ENCODE measurements around the gene LOX.

Gene LOX

GRCh38 chr5:122054266-122054665 lies 23.8 kb downstream of the LOX start:
- in situ Hi-C loops (cut with MboI; ENCODE audit: low sequenced_read_pairs) = no loop called here

- in situ Hi-C loops (cut with MboI; ENCODE audit: low sequenced_read_pairs) = no loop called here
These were observed 24.6 kb downstream of the LOX start for GRCh38 chr5:122053181-122054109.

GRCh38 chr5:122051569-122051968 lies 26.5 kb downstream of the LOX start:
- in situ Hi-C loops (cut with MboI; ENCODE audit: low sequenced_read_pairs) = no loop called here

- in situ Hi-C loops (cut with MboI; ENCODE audit: low sequenced_read_pairs) = no loop called here
These were observed 27.1 kb downstream of the LOX start for GRCh38 chr5:122050959-122051358.

GRCh38 chr5:122040636-122041302 lies 37.3 kb downstream of the LOX start:
- in situ Hi-C loops (cut with MboI; ENCODE audit: low sequenced_read_pairs) = no loop called here

- in situ Hi-C loops (cut with MboI; ENCODE audit: low sequenced_read_pairs) = no loop called here
These were observed 41.7 kb downstream of the LOX start for GRCh38 chr5:122036326-122036725.

GRCh38 chr5:122035913-122036312 lies 42.1 kb downstream of the LOX start:
- in situ Hi-C loops (cut with MboI; ENCODE audit: low sequenced_read_pairs) = no loop called here

- in situ Hi-C loops (cut with MboI; ENCODE audit: low sequenced_read_pairs) = no loop called here
These were observed 46.2 kb downstream of the LOX start for GRCh38 chr5:122031836-122032235.

- in situ Hi-C loops (cut with MboI; ENCODE audit: low sequenced_read_pairs) = no loop called here
These were observed 47.8 kb downstream of the LOX start for GRCh38 chr5:122030251-122030650.

- in situ Hi-C loops (cut with MboI; ENCODE audit: low sequenced_read_pairs) = no loop called here
These were observed 48.2 kb downstream of the LOX start for GRCh38 chr5:122029818-122030217.

GRCh38 chr5:122022966-122023365 lies 55.1 kb downstream of the LOX start:
- in situ Hi-C loops (cut with MboI; ENCODE audit: low sequenced_read_pairs) = no loop called here

- in situ Hi-C loops (cut with MboI; ENCODE audit: low sequenced_read_pairs) = no loop called here
These were observed 58.0 kb downstream of the LOX start for GRCh38 chr5:122019919-122020590.

- in situ Hi-C loops (cut with MboI; ENCODE audit: low sequenced_read_pairs) = no loop called here
These were observed 62.6 kb downstream of the LOX start for GRCh38 chr5:122015471-122015870.

- in situ Hi-C loops (cut with MboI; ENCODE audit: low sequenced_read_pairs) = no loop called here
These were observed 63.7 kb downstream of the LOX start for GRCh38 chr5:122014236-122014935.
